GM12891 (cell line): ENCODE measurements around the gene AQP10.

Experiments
- PAX5 ChIP-seq: IDR thresholded peaks from 2 replicates; pipeline ENCODE4 v1.6.1; 2011; ENCODE audit warnings: low read length, moderate library complexity, mild to moderate bottlenecking; ENCODE audit not compliant: insufficient read depth, severe bottlenecking
- POLR2A ChIP-seq: IDR thresholded peaks from 2 replicates; pipeline ENCODE4 v1.6.1; 2011; ENCODE audit warnings: low read depth, low read length, control low read depth
- POLR2AphosphoS5 ChIP-seq: IDR thresholded peaks from 2 replicates; pipeline ENCODE4 v1.6.1; 2011; ENCODE audit warnings: low read depth, low read length, control low read depth
- POU2F2 ChIP-seq: IDR thresholded peaks from 2 replicates; pipeline ENCODE4 v1.6.1; 2011; ENCODE audit warnings: low read depth, mild to moderate bottlenecking, control low read depth, low read length, moderate library complexity
- SPI1 ChIP-seq: IDR thresholded peaks from 2 replicates; pipeline ENCODE4 v1.6.1; 2011; ENCODE audit warnings: low read depth, low read length, control low read depth

DNA sequence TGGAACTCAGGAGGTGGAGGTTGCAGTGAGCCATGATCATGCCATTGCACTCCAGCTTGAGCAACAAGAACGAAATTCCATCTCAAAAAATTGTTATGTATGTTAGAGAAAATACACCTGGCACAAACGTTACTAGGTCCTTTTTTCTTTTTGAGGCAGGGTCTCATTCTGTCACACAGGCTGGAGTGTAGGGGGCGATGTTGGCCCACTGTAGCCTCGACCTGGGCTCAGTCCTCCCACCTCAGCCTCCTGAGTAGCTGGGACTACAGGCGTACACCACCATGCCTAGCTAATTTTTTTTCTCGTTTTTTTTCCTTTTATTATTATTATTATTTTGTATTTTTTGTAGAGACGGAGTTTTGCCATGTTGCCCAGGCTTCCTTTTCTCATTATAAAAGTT lies 44.1 kb upstream of the AQP10 start:
- TF ChIP-seq POLR2AphosphoS5 = no peak
- no peak for TF ChIP-seq POLR2A
- TF ChIP-seq SPI1 = no peak
- no peak for TF ChIP-seq PAX5
- no peak for TF ChIP-seq POU2F2
